OCI-M1 (cell line): Measurements from ENCODE around the gene F7.
"Not testable (repeated sequence)": the region's sequence is repeated elsewhere in the genome, so short reads cannot be mapped to it uniquely, and the experiment has no call there.

ENCODE experiments used
- DNase-seq: peaks from one replicate; lab custom pipeline; 2025; lab: John Stamatoyannopoulos, UW

F7 gene

GRCh38 chr13:113072376-113072775, 33.2 kb upstream of the F7 start:
- DNase-seq, result no peak

- DNase-seq, result no peak
These were observed 31.6 kb upstream of the F7 start for GRCh38 chr13:113073942-113074341.

- no peak for DNase-seq
These were observed 31.2 kb upstream of the F7 start for GRCh38 chr13:113074401-113074800.

- no peak for DNase-seq
These were observed 30.7 kb upstream of the F7 start for GRCh38 chr13:113074876-113075275.

GRCh38 chr13:113075711-113076110, 29.9 kb upstream of the F7 start:
- no peak for DNase-seq

DNA sequence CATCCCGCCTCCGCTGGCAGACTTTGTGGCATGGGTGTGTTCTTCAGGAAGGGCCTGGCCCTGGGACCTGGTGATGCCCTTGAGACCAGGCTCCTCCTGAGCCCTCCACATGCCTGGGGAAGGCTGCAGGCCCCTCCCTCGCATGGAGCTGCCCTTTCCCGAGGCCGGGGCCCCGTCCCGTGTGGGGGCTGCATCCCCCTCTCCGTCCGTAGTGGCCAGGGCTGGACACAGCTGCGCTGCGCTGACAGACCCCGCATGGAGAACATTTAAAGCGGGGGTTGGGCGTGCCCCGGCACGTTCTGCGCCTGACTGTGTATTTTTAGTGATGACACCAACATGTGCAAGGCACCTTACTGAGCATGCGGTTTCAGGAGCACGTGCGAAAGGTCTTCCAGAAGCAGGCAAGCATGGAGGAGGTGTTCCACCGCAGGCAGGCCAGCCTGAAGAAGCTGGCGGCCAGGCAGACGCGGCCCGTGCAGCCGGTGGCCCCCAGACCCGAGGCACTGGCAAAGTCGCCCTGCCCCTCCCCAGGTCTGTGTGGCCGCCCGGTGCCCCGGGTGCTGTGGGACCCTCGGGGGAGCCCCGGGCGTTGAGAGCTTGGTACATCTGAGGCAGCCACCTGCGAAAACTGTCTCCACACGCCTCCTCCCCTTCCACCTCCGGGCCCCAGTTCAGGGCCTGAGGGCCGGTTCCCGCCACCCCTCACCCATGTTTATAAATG, 28.8 kb upstream of the F7 start:
- DNase-seq, result no peak

DNA sequence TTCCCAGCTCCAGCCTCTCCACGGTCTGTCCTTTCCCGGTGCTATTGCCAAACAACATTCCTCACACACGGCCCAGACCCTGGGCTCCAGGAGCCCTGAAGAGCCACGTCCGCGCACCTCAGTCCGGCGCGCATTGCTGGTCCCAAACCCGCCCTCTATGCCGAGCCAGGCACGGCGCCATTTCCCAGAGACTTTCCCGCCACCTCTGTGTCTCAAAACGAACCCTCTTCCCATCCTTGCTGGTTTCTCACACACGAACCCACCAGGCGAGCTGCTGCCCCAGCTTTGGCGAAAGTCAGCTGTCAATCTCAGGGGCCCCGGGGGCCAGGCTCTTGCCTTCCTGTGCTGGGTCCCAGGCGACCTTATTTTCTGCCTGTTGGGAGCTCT, 28.0 kb upstream of the F7 start:
- no peak for DNase-seq

- DNase-seq, result no peak
These were observed 27.4 kb upstream of the F7 start for GRCh38 chr13:113077953-113078901.

- DNase-seq, result no peak
These were observed 26.4 kb upstream of the F7 start for GRCh38 chr13:113078902-113079780.

DNA sequence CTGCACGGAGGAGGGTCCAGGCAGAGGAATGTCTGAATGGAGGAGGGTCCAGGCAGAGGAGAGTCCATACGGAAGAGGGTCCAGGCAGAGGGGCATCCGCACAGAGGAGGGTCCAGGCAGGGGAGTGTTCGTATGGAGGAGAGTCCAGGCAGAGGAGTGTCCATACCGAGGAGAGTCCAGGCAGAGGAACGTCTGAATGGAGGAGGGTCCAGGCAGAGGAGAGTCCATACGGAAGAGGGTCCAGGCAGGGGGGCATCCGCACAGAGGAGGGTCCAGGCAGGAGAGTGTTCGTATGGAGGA, 25.9 kb upstream of the F7 start:
- not testable (repeated sequence) for DNase-seq

GRCh38 chr13:113080361-113080831, 25.2 kb upstream of the F7 start:
- no peak for DNase-seq

DNA sequence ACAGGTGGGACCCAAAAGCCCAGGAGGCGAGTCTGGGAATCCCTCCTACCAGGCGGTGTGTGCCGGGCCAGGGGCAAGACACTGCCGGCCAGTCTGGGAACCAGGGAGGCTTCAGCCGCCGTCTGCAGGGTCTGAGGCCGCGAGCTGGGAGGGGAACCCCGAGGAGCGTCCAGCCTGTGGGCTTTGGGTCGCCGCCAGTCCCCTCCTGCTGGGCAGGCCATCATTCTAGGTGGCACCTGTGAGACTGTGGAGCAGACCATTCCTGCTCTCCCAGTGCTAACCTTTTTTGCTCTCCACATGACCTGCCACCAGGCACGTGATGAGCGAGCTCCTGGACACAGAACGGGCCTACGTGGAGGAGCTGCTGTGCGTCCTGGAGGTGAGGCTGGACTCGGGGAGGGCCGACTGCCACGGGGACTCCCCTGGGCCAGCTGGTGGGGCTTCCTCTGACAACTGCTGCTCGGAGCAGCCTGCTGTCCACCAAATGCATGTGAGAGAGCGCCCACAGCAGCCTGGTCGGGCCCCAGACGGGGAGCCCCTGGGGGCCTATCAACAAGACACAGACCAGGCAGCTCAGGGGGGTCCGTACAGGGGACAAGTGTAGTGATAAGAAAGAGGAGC, 24.6 kb upstream of the F7 start:
- DNase-seq, result no peak

DNA sequence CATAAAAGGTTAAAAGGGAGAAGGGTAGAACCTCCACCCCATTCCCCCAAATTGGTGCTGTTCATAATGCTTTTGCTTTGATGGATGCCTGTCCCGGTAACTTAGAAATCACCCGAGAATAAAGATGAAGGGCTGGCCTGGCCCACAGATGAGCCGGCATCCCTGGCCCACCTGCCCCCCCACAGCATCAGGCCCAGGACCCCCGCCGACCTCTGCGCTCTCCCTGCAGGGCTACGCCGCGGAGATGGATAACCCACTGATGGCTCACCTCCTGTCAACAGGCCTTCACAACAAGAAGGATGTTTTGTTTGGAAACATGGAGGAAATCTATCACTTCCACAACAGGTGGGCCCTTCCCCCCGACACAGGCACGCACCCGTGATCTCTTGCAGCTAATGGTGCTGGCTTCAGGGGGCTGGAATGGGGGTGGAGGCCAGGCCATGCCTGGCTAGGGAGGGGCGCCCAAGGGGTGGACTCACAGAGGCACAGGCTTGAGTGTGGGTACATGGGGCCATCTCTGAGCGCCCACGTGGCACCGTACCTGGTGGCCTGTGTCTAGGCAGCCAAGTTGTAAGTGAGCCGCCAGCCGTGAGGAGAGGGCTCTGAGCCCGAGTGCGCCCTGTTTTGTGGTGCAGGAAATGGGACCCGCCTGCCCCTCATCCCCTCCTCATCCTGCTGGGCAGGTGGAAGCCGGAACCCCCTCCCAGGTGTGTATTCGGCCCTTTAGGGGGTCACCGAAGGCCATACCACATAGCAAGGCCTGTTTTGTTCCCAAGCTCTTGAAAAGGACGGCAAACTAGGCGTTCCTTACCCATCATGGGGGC, 23.2 kb upstream of the F7 start:
- no peak for DNase-seq

- DNase-seq, result no peak
These were observed 22.6 kb upstream of the F7 start for GRCh38 chr13:113083022-113083373.

- no peak for DNase-seq
These were observed 22.1 kb upstream of the F7 start for GRCh38 chr13:113083402-113084061.

- no peak for DNase-seq
These were observed 21.3 kb upstream of the F7 start for GRCh38 chr13:113084094-113084942.

- DNase-seq, result no peak
These were observed 20.5 kb upstream of the F7 start for GRCh38 chr13:113084943-113085540.

- DNase-seq, result no peak
These were observed 19.4 kb upstream of the F7 start for GRCh38 chr13:113086031-113086750.
